Measurements from ENCODE around the gene LRRC17. TPM values are rescaled to one million over a fixed set of nuclear protein-coding genes. Genes with fewer than 3 reads are reported as not detected.

The LRRC17 gene
- total and polyA plus RNA-seq, 2 donors (not counting 1 experiment from before 2014, with no cell fraction given): 0.86 to 1.4 TPM

- TF ChIP-seq EZH2 (IDR thresholded peaks at IDR 0.05; ENCODE audit: borderline replicate concordance, insufficient read depth, low read depth, low read length, poor library complexity, severe bottlenecking) (no peak), CTCF (IDR thresholded peaks at IDR 0.05) (no peak)
- 41% methylated on average over 2 of the region's 5 CpGs for WGBS (ENCODE audit: insufficient coverage)
- Mint-ChIP-seq H3K27me3 (no peaks in the 10 kb centered on the region), H3K4me1 (no peaks in the 10 kb centered on the region), H3K9me3 (ENCODE audit: insufficient read depth) (no peaks in the 10 kb centered on the region), H3K27ac (no peak overlapping the region), H3K4me3 (no peak overlapping the region)
- DNase-seq (no peak), ATAC-seq (ENCODE audit: low read depth) (no peak)
- POLR2A ChIA-PET: no interaction called here
- CTCF ChIA-PET: no interaction called here
- H3K36me3 ChIP-seq (replicated peaks in 1 of 2; ENCODE audit: control extremely low read depth in 1 of 2, control insufficient read depth in 1 of 2, extremely low read depth in 1 of 2, insufficient read depth in 2 of 2, low read length in 1 of 2): no peaks in the 10 kb centered on the region
- intact Hi-C loops (cut with micrococcal nuclease): no loop called here
- no peaks in the 10 kb centered on the region for H4K20me1 ChIP-seq (ENCODE audit: control insufficient read depth, insufficient read depth, low read length, poor library complexity, severe bottlenecking)
- H3K9me3 ChIP-seq (ENCODE audit: control extremely low read depth in 1 of 3, control insufficient read depth in 2 of 3, insufficient read depth in 1 of 3, low read length in 2 of 3): no peaks in the 10 kb centered on the region
- no peak overlapping the region for H2AFZ ChIP-seq (ENCODE audit: insufficient read depth, low read depth, low read length, poor library complexity, severe bottlenecking)
- no peak overlapping the region for H3K4me2 ChIP-seq (replicated peaks; ENCODE audit: low read depth, low read length, poor library complexity, severe bottlenecking)
- no peak overlapping the region for H3K27ac ChIP-seq (ENCODE audit: low read length in 2 of 2)
- no peak overlapping the region for H3K9ac ChIP-seq (ENCODE audit: low read length)
- H3K4me3 ChIP-seq (ENCODE audit: control extremely low read depth in 1 of 5, extremely low read depth in 1 of 5, insufficient read depth in 1 of 5, low read depth in 2 of 5, low read length in 4 of 5): no peak overlapping the region
- no peaks in the 10 kb centered on the region for H3K27me3 ChIP-seq (replicated peaks in 1 of 4; ENCODE audit: control extremely low read depth in 1 of 4, control insufficient read depth in 3 of 4, insufficient read depth in 4 of 4, low read length in 3 of 4)
- H3K79me2 ChIP-seq (ENCODE audit: control insufficient read depth, insufficient read depth, low read length): no peaks in the 10 kb centered on the region
- H3K4me1 ChIP-seq (ENCODE audit: control insufficient read depth in 2 of 2, insufficient read depth in 2 of 2, low read length in 2 of 2): no peaks in the 10 kb centered on the region
These were observed 38.5 kb upstream of the LRRC17 start for GRCh38 chr7:102874166-102874829.

- intact Hi-C loops (cut with micrococcal nuclease): no loop called here
- Histone ChIP-seq H3K4me2 (replicated peaks; ENCODE audit: low read depth, low read length, poor library complexity, severe bottlenecking) (no peak overlapping the region), H2AFZ (ENCODE audit: insufficient read depth, low read depth, low read length, poor library complexity, severe bottlenecking) (no peak overlapping the region), H3K27ac (ENCODE audit: low read length in 2 of 2) (no peak overlapping the region), H3K27me3 (replicated peaks in 1 of 4; ENCODE audit: control extremely low read depth in 1 of 4, control insufficient read depth in 3 of 4, insufficient read depth in 4 of 4, low read length in 3 of 4) (no peaks in the 10 kb centered on the region), H3K9ac (ENCODE audit: low read length) (no peak overlapping the region), H3K4me1 (ENCODE audit: control insufficient read depth in 2 of 2, insufficient read depth in 2 of 2, low read length in 2 of 2) (no peaks in the 10 kb centered on the region), H3K9me3 (ENCODE audit: control extremely low read depth in 1 of 3, control insufficient read depth in 2 of 3, insufficient read depth in 1 of 3, low read length in 2 of 3) (no peaks in the 10 kb centered on the region), H3K4me3 (ENCODE audit: control extremely low read depth in 1 of 5, extremely low read depth in 1 of 5, insufficient read depth in 1 of 5, low read depth in 2 of 5, low read length in 4 of 5) (no peak overlapping the region), H3K36me3 (replicated peaks in 1 of 2; ENCODE audit: control extremely low read depth in 1 of 2, control insufficient read depth in 1 of 2, extremely low read depth in 1 of 2, insufficient read depth in 2 of 2, low read length in 1 of 2) (no peaks in the 10 kb centered on the region), H4K20me1 (ENCODE audit: control insufficient read depth, insufficient read depth, low read length, poor library complexity, severe bottlenecking) (no peaks in the 10 kb centered on the region), H3K79me2 (ENCODE audit: control insufficient read depth, insufficient read depth, low read length) (no peaks in the 10 kb centered on the region)
- Mint-ChIP-seq H3K4me3 (no peak overlapping the region), H3K27ac (no peak overlapping the region), H3K27me3 (no peaks in the 10 kb centered on the region), H3K4me1 (no peaks in the 10 kb centered on the region), H3K9me3 (ENCODE audit: insufficient read depth) (no peaks in the 10 kb centered on the region)
- no CpG with 5 or more reads among the region's 1 CpG for WGBS (ENCODE audit: insufficient coverage)
- ChIA-PET POLR2A (no interaction called here), CTCF (no interaction called here)
- TF ChIP-seq CTCF (IDR thresholded peaks at IDR 0.05) (no peak), EZH2 (IDR thresholded peaks at IDR 0.05; ENCODE audit: borderline replicate concordance, insufficient read depth, low read depth, low read length, poor library complexity, severe bottlenecking) (no peak)
- DNase-seq: no peak
- ATAC-seq (ENCODE audit: low read depth): no peak
These were observed 37.8 kb upstream of the LRRC17 start for GRCh38 chr7:102874966-102875365.
